ENCODE measurements around the gene TBC1D10A.

The TBC1D10A gene

DNA sequence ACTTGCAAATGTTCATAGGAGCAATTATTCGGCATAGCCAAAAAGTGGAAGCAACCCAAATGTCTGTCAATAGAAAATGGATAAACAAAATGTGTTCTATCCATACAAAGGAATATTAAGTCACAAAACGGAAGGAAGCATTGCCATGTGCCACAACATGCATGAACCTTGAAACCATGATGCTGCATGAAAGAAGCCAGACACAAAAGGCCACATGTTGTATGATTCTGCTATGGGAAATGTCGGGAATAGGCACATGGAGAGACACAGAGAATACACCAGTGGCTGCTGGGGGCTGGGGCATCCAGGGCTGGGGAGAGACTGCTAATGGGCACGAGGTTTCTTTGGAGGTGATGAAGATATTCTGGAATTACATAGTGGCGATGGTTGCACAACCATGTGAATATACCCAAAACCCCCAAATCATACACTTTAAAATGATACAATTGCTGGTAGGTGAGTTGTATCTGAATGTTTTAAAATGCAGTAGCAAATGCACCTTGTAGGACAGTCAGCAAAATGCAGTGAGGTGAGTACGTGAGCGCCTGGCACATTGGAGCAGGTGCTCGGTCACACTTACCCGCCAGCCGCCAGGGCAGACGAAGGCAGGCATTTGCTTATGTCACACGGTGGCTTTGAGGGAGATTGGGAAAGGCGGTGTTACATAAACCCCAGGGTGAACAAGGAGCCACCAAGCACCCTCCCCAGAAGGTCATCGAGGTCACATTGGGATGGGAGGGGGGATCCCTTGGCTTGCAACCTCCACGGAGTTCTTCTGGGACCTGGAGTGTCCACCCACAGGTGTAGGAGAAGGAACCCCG is 53.8 kb downstream of the TBC1D10A start (continued):
- TF ChIP-seq, protein P1, sequence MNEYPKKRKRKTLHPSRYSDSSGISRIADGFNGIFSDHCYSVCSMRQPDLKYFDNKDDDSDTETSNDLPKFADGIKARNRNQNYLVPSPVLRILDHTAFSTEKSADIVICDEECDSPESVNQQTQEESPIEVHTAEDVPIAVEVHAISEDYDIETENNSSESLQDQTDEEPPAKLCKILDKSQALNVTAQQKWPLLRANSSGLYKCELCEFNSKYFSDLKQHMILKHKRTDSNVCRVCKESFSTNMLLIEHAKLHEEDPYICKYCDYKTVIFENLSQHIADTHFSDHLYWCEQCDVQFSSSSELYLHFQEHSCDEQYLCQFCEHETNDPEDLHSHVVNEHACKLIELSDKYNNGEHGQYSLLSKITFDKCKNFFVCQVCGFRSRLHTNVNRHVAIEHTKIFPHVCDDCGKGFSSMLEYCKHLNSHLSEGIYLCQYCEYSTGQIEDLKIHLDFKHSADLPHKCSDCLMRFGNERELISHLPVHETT (tag by site-specific recombination; IDR thresholded peaks at IDR 0.05): no peak
- TF ChIP-seq ZNF623 (tag by site-specific recombination; IDR thresholded peaks at IDR 0.05): no peak

DNA sequence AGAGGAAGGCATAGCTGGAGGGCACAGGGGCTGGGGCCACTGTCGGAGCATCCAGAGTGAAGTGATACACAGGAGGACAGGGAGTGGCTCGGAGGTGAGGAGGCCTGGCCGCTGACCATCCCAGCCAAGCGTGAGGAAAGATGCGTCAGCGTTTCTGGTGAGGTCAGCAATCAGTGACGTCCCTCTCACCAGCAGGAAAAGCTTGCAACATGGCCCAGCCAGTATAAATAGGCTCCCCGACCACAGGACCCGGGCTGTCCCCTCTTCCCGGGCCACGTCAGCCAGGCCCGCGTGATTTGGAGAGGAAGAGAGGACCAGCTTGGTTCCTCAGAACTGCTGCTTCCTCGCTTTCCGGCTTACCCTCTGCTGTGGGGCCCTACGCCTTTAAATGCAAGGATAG is 55.9 kb downstream of the TBC1D10A start:
- Histone ChIP-seq H3K4me1 (ENCODE audit: control insufficient read depth, insufficient read depth, low read length) (no peaks in the 10 kb centered on the region), H3K27ac (ENCODE audit: extremely low read depth, low read depth, low read length) (no peak overlapping the region), H3K4me3 (ENCODE audit: low read depth, low read length) (no peak overlapping the region), H3K9me3 (ENCODE audit: control insufficient read depth, insufficient read depth, low read depth, low read length) (no peaks in the 10 kb centered on the region), H3K36me3 (ENCODE audit: control insufficient read depth in 2 of 2, insufficient read depth in 1 of 2, low read length in 2 of 2) (no peaks in the 10 kb centered on the region)
- POLR2A ChIA-PET: no interaction called here
- CTCF ChIA-PET: interaction anchor here (0.8 to 3.2 kb wide), 3 partner anchors 9 to 163 kb away, joined by 3 to 19 read pairs (median 4); no protein-coding TSS in a partner anchor
- TF ChIP-seq BCL11B (tag by site-specific recombination; IDR thresholded peaks at IDR 0.05; ENCODE audit: low read depth) (no peak), ZNF423 (tag by site-specific recombination; IDR thresholded peaks at IDR 0.05) (no peak), ZNF324 (tag by site-specific recombination; IDR thresholded peaks at IDR 0.05) (no peak), ZBTB20 (tag by site-specific recombination; IDR thresholded peaks at IDR 0.05) (no peak), ZNF214 (tag by site-specific recombination; IDR thresholded peaks at IDR 0.05; ENCODE audit: borderline replicate concordance) (no peak), ZNF677 (tag by site-specific recombination; IDR thresholded peaks at IDR 0.05) (no peak), ZNF155 (tag by site-specific recombination; IDR thresholded peaks at IDR 0.05) (no peak)
- TF ChIP-seq, protein P2, sequence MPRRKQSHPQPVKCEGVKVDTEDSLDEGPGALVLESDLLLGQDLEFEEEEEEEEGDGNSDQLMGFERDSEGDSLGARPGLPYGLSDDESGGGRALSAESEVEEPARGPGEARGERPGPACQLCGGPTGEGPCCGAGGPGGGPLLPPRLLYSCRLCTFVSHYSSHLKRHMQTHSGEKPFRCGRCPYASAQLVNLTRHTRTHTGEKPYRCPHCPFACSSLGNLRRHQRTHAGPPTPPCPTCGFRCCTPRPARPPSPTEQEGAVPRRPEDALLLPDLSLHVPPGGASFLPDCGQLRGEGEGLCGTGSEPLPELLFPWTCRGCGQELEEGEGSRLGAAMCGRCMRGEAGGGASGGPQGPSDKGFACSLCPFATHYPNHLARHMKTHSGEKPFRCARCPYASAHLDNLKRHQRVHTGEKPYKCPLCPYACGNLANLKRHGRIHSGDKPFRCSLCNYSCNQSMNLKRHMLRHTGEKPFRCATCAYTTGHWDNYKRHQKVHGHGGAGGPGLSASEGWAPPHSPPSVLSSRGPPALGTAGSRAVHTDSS (tag by site-specific recombination; IDR thresholded peaks at IDR 0.05): no peak
- TF ChIP-seq, protein P3, sequence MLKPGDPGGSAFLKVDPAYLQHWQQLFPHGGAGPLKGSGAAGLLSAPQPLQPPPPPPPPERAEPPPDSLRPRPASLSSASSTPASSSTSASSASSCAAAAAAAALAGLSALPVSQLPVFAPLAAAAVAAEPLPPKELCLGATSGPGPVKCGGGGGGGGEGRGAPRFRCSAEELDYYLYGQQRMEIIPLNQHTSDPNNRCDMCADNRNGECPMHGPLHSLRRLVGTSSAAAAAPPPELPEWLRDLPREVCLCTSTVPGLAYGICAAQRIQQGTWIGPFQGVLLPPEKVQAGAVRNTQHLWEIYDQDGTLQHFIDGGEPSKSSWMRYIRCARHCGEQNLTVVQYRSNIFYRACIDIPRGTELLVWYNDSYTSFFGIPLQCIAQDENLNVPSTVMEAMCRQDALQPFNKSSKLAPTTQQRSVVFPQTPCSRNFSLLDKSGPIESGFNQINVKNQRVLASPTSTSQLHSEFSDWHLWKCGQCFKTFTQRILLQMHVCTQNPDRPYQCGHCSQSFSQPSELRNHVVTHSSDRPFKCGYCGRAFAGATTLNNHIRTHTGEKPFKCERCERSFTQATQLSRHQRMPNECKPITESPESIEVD (tag by site-specific recombination; IDR thresholded peaks at IDR 0.05): no peak
- TF ChIP-seq, protein P4, sequence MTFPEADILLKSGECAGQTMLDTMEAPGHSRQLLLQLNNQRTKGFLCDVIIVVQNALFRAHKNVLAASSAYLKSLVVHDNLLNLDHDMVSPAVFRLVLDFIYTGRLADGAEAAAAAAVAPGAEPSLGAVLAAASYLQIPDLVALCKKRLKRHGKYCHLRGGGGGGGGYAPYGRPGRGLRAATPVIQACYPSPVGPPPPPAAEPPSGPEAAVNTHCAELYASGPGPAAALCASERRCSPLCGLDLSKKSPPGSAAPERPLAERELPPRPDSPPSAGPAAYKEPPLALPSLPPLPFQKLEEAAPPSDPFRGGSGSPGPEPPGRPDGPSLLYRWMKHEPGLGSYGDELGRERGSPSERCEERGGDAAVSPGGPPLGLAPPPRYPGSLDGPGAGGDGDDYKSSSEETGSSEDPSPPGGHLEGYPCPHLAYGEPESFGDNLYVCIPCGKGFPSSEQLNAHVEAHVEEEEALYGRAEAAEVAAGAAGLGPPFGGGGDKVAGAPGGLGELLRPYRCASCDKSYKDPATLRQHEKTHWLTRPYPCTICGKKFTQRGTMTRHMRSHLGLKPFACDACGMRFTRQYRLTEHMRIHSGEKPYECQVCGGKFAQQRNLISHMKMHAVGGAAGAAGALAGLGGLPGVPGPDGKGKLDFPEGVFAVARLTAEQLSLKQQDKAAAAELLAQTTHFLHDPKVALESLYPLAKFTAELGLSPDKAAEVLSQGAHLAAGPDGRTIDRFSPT (tag by site-specific recombination; IDR thresholded peaks at IDR 0.05): no peak
- TF ChIP-seq, protein P5, sequence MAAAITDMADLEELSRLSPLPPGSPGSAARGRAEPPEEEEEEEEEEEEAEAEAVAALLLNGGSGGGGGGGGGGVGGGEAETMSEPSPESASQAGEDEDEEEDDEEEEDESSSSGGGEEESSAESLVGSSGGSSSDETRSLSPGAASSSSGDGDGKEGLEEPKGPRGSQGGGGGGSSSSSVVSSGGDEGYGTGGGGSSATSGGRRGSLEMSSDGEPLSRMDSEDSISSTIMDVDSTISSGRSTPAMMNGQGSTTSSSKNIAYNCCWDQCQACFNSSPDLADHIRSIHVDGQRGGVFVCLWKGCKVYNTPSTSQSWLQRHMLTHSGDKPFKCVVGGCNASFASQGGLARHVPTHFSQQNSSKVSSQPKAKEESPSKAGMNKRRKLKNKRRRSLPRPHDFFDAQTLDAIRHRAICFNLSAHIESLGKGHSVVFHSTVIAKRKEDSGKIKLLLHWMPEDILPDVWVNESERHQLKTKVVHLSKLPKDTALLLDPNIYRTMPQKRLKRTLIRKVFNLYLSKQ (tag by site-specific recombination; IDR thresholded peaks at IDR 0.05; ENCODE audit: borderline replicate concordance): no peak
- TF ChIP-seq, protein P6, sequence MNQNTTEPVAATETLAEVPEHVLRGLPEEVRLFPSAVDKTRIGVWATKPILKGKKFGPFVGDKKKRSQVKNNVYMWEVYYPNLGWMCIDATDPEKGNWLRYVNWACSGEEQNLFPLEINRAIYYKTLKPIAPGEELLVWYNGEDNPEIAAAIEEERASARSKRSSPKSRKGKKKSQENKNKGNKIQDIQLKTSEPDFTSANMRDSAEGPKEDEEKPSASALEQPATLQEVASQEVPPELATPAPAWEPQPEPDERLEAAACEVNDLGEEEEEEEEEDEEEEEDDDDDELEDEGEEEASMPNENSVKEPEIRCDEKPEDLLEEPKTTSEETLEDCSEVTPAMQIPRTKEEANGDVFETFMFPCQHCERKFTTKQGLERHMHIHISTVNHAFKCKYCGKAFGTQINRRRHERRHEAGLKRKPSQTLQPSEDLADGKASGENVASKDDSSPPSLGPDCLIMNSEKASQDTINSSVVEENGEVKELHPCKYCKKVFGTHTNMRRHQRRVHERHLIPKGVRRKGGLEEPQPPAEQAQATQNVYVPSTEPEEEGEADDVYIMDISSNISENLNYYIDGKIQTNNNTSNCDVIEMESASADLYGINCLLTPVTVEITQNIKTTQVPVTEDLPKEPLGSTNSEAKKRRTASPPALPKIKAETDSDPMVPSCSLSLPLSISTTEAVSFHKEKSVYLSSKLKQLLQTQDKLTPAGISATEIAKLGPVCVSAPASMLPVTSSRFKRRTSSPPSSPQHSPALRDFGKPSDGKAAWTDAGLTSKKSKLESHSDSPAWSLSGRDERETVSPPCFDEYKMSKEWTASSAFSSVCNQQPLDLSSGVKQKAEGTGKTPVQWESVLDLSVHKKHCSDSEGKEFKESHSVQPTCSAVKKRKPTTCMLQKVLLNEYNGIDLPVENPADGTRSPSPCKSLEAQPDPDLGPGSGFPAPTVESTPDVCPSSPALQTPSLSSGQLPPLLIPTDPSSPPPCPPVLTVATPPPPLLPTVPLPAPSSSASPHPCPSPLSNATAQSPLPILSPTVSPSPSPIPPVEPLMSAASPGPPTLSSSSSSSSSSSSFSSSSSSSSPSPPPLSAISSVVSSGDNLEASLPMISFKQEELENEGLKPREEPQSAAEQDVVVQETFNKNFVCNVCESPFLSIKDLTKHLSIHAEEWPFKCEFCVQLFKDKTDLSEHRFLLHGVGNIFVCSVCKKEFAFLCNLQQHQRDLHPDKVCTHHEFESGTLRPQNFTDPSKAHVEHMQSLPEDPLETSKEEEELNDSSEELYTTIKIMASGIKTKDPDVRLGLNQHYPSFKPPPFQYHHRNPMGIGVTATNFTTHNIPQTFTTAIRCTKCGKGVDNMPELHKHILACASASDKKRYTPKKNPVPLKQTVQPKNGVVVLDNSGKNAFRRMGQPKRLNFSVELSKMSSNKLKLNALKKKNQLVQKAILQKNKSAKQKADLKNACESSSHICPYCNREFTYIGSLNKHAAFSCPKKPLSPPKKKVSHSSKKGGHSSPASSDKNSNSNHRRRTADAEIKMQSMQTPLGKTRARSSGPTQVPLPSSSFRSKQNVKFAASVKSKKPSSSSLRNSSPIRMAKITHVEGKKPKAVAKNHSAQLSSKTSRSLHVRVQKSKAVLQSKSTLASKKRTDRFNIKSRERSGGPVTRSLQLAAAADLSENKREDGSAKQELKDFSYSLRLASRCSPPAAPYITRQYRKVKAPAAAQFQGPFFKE (tag by site-specific recombination; IDR thresholded peaks at IDR 0.05; ENCODE audit: borderline replicate concordance): no peak
